A172 (cell line): ENCODE measurements around the gene TBXA2R. TPM values are rescaled to one million over a fixed set of nuclear protein-coding genes. Genes with fewer than 3 reads are reported as not detected.
"Not testable (repeated sequence)": the region's sequence is repeated elsewhere in the genome, so short reads cannot be mapped to it uniquely, and the experiment has no call there.

Source experiments
- DNase-seq: peaks from one replicate; pipeline ENCODE4 v3.0.0-alpha.2; 2015; ENCODE audit warnings: low spot score
- total RNA-seq: library from RNA; depleted of rRNA; stranded (reverse); fragments of >200 nt; shearing (Covaris generic); gene quantifications from 2 replicates; pipeline ENCODE4 v1.2.3, GENCODE V29; 2014

The TBXA2R gene
- total RNA-seq, 1 experiment from 2014 or later: 7.4 TPM

DNA sequence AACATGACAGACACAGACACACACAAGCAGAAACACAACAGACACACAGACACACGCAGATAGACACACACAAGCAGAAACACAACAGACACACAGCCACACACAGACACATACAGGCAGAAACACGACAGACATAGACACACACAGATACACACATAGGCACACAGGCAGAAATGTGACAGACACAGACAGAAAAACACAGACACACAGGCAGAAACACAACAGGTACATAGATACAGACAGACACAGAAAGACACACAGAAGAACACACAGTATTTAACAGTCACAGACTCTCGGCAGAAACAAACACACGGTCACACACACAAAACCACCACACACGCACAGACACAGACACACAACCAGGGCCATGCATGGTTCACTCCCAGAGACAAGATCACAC is 905 bp downstream of the TBXA2R start:
- DNase-seq: no peak

DNA sequence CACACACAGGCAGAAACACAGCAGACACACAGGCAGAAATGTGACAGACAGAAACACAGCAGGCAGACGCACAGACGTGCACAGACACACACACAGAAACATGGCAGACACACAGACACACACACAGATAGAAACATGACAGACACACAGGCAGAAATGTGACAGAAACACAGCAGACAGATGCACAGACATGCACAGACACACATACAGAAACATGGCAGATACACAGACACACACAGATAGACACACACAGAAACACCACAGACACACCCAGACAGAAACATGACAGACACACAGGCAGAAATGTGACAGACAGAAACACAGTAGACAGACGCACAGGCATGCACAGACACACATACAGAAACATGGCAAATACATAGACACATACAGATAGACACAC is 1.3 kb downstream of the TBXA2R start:
- DNase-seq: no peak

DNA sequence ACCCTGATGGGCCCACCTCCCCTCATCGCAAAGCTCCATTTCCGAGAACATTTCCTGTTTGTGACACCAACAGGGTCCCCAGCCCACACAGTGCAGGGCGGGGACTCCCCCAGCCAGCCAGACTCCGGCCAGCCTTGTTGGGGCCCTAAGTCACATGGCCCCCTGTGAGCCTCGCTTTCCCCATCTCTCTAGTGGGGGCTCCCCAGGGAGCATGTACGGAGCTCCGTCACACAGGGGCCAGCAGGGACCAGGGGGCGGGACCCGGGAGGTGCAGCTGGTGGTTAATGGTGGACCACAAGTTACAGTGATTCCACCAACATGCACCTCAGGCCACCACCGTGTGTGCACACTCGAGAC is 1.7 kb downstream of the TBXA2R start:
- no peak for DNase-seq

DNA sequence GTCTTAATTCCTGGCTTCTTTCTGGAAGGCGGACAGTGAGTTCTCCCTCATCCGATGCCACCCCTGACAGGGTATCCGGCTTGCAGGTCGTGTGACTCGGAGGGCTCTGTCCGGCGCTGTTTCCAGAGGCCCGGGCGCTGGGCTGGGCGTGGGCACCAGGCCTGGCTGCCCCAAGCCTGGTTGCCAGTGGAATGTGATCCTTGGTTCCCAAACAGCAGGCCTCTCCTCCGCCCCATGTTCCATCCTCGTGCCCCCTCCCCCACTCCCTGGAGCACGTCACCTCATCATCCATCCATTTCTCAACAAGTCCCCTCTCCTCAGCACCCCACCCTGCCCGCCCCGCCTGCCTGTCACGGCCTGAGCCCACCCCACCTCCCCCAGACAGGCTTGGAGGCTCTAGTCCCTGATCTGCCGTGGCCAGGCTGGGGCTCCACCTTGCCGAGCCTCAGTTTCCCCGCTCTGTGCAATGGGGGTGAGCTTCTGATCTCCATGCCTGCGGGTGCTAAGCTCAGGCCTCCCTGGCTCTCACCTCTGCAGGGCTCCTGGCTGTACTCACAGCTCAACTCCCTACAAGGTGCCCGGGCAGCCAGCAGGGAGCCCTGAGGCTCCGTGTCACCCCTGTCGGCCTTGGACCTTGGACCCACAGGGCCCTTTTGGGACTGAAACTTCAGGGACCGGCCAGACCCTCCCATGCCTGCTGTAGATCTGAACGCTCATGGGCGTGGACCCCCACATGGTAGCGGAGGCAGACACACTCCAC is 2.3 kb downstream of the TBXA2R start:
- DNase-seq: no peak

DNA sequence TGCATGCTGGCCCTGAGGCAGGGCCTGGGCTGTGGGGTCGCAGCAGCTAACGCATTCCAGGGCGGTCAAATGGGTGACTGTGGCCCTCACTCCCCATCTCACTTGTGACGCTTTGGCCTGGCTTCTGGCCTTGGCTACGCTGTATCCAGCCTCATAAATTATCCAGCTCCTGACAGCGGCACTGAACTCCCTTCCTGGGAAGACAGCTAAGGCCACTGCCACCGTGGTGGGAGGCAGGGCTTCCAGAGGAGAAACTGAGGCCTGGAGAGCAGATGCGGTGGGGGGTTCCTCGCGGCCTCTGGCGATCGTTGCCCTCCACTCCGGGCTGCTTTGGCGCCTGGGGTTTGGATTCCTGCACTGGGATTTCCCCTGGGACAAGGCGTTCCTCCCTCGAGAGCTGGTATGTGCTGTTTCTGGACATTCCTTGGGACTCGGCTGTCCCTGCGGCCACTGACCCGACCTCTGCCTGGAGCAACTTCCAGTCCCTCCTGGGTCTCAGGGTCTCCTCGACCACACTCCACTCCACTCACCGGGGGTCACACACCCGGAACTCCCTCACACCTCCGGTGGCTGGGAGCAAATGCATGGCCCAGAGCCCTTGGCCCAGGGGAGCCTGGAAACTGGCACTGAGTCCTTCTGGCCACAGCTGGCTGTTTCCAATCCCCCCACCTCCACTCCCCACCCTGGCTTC is 3.4 kb downstream of the TBXA2R start:
- DNase-seq: peak; percentile 55

DNA sequence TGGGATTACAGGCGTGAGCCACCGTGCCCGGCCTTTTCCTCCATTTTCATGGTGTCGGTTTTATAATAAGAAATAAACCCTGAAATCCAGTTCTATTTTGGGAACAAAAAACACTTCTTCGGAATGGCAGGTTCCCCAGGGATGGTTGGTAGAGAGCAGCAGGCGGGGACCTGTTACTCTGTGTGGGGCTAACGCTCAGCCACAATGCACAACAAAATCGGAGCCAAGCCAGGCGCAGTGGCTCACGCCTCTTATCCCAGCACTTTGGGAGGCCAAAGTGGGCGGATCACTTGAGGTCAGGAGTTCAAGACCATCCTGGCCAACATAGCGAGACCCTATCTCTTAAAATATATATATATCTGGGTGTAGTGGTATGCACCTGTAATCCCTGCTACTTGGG is 5.7 kb downstream of the TBXA2R start:
- no peak for DNase-seq

DNA sequence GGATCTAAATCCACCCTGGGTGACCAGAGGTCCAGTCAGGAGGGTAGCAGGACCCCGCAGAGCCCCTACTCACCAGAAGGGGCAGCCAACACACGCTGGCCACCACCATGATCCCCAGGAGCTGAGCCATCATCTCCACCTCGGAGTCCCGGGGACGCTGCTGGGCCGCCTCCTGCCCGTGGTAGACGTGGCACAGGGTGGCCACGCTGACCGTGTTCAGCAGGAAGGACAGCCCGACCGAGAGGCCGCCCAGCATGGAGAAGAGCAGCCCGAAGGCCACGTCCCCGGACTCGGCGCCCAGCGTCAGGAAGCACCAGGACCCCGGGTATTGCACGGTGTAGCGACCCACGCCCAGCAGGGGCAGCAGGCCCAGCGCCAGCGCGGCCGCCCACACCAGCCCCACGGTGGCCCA is 6.9 kb downstream of the TBXA2R start:
- no peak for DNase-seq

DNA sequence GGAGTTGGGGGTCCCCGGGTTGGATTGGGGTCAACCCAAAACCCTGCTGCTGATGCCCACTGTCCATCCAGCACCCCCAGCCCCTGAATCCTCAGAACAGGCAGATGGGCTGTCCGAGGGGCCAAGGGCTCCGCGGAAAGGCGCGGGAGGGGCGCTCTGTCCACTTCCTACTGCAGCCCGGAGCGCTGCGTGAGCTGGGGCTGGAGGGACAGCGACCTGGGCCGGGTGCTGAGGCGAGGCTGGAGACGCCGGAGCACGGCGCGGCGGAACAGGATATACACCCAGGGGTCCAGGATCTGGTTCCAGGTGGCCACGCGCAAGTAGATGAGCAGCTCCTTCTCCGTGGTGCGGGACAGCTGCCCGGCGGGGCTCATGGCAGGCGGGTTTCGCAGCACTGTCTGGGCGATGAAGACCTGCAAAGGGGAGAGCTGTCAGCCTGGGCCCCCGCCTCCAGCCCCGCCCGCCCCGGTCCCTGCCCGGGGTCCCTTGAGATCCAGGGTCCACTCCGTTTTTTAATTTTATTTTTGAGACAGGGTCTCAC is 11.1 kb downstream of the TBXA2R start:
- no peak for DNase-seq

DNA sequence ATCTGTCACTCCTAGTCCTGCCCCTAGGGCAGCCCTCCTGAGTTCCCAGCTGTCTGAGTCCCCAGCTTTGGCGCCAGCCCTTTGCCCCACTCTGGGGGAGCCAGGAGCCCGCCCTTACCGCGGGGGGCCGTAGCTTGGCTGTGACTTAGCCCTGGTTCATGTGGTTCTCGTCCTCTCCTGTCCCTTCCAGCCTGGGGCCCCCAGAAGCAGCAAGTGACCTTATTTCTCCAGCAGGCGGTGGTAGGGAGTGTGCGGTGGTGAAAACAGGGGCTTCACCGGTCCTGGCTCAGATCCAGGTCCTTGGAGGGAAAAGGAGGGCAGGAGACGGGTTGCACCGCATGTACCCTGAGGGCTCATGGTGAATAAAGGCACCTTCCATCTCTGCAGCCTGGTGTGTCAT is 13.5 kb downstream of the TBXA2R start:
- no peak for DNase-seq

DNA sequence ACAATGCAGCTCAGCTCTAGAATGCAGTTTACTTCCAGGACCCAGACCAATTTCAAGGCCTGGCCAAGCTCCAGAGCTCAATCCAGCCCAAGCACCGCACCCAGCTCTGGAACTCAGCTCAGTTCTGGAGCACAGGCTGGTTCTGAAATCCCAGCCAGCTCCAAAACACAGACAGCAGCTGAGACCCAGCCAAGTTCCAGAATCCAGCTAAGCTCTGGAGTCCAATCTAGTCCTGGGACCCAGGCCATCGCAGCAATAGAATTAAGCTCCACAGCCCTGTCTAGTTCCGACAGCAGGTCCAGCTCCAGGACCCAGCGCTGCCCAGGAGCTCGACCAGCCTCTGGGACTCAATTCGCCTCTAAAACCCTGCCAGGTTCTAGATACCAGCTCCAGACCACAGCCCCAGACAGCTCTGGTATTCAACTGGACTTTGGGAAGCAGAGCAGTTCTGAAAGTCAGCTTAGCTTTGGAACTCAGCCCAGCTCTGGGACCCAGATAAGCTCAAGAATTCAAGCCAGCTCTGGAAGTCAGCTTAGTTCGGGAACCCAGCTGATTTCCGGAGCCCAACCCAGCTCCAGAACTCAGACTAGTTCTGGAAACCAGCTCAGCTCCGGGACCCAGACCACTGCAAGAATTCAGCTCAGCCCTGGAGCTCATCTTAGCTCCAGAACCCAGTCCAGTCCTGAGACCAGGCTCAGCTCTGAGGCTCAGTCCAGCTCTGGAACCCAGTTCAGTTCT is 14.6 kb downstream of the TBXA2R start:
- DNase-seq: no peak

DNA sequence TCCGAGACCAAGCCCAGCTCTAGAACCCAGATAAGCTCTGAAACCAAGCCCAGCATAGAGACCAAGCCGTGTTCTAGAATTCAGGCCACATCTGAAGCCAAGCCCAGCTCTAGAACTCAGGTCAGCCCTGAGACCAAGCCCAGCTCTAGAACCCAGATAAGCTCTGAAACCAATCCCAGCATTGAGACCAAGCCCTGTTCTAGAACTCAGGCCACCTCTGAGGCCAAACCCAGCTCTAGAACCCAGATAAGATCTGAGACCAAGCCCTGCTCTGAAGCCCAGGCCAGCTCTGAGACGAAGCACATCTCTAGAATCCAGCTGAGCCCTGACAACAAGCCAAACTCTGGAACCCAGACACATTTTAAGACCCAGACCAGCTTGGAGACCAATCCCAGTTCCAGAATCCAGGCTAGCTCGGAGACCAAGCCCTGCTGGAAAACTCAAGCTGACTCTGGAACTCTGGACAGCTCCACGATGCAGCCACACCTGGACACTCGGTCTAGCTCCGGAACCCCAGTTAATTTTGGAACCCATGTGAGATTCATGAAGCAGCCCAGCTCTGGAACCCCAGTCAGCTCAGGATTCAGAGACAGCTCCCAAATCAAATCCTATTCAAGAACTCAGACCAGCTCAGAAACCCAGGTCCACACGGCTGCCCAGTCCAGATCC is 15.6 kb downstream of the TBXA2R start:
- no peak for DNase-seq

DNA sequence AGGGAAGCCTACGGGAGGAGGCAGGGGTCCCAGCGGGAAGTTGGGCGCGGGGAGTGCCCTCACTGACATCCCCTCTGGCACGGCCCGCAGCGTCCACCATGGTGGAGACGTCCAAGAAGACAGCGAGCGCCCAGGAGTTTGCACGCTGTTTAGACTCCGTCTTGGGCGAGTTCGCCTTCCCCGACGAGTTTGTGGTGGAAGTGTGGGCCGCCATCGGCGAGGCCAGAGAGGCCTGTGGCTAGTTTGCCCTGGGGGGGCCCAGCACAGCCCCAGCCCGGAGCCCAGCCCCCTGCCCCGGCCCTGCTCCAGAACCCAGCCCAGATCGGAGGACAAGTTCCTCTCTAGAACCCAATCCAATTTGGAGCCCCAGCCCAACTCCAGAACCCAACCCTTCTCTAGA is 16.7 kb downstream of the TBXA2R start:
- no peak for DNase-seq

DNA sequence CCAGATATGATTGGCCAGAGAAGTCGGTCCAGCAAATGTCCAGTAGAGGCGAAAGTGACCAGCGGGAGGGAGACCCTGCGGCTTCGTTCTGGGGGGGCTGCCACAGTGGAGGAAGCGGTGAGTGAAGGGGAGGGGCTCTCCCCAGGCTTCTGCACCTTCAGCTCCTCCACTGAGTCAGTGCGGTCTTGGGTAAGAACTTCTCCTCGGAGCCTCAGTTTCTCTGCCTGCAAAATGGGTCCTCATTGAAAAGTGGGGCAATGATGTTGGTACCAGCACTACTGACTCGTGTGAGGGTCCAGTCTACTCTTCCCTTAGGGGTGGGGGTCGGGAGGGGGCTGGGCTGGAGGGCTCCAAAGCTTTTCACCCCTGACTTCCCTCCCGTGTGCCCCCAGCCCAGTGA is 17.2 kb downstream of the TBXA2R start:
- no peak for DNase-seq

DNA sequence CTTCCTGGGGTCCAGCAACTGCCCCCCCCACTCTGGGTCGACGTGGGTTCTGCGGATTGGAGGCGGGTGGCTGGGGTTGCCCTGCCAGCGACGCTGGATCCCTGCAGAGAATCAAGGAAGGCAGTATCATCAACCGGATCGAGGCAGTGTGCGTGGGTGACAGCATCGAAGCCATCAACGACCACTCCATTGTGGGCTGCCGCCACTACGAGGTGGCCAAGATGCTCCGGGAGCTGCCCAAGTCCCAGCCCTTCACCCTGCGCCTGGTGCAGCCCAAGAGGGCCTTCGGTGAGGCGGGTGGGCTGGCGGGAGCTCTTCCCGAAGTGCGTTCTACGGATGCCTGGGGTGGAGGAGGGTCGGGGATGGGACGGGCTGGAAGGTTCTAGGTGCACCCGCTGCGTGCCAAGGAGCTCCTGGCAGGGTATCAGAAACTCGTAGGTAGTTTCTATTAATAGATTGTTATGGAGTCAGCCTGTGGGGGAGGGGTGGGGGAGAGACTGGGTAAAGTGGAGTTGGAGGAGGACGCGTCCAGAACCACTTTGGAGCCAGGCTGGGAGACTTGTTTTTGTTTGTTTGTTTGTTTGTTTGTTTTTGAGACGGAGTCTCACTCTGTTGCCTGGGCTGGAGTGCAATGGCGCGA is 19.8 kb downstream of the TBXA2R start:
- no peak for DNase-seq

DNA sequence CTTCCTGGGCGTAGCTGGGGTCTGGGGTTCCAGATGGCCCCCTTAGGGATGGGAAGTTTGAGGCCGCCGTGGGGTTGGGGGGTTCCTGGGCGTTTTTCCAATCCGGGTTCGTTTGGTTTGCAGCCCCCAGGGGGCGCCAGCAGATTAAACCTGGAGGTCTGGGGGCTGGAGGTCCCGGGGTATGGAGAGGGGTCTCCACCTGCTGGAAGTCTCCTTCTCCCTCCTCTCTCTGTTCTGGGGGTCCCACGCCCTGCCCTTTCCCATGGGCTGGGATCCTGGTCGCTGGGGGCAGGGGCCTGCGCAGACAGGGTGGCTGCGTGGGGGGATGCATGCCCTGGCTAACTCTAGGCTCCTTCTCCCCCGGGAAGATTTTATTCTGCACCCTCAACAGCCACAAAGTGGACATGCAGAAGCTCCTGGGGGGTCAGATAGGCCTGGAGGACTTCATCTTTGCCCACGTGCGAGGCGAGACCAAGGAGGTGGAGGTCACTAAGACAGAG is 20.5 kb downstream of the TBXA2R start:
- no peak for DNase-seq

DNA sequence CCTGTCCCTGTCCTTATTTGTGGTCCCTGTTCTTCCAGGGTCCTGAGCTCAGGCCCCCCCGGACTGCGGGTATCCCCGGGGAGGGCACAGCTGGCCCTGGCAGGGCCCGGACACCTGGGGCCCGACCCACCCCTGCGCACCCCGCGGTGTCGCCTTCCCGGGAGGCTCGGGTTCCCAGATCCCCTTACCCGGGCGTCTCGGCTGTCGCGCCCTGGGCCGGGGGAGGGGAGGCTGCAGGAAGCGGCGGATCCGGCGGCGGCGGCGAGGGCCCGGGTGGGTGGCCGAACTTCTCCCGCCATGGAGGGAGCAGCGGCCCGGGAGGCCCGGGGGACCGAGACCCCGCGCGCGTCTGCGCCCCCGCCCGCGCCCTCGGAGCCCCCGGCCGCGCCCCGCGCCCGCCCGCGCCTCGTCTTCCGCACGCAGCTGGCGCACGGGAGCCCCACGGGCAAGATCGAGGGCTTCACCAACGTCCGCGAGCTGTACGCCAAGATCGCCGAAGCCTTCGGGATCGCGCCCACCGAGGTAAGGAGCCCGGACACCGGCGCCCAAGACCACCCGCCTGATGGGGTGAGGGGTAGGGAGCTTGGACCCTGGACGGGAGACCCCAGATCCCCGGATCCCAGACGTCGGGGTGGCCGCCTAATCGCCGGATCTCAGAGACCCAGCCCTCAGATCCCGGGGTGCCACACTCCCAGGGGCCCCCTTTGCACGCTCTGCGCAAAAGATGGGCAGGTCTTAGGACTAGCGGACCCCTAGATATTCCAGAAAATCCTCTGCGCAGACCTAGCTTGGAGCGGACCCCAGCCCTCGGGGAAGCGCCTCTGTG is 21.2 kb downstream of the TBXA2R start, which contains the start of gene GIPC3:
TSS of gene GIPC3 (plus strand) at position 178 of the 826 bp plus-strand sequence. CDS start at position 298, 120 bp downstream.
- DNase-seq: no peak

DNA sequence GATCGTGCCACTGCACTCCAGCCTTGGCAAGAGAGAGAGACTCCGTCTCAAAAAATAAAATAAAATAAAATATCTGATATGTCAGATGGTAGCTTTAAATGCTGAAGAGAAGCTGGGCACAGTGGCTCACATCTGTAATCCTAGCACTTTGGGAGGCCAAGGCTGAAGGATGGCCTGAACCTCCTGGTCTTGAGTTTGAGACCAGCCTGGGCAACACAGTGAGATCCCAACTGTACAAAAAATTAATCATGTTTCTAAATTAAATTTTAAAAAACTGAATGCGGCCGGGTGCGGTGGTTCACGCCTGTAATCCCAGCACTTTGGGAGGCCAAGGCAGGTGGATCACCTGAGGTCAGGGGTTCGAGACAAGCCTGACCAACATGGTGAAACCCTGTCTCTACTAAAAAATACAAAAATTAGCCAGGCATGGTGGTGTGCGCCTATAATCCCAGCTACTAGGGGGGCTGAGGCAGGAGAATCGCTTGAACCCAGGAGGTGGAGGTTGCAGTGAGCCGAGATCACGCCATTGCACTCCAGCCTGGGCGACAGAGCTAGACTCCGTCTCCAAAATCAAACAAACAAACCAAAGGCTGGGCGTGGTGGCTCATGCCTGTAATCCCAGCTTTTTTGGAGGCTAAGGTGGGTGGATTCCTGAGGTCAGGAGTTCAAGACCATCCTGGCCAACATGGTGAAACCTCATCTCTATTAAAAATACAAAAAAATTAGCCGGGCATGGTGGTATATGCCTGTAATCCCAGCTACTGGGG is 22.5 kb downstream of the TBXA2R start:
- not testable (repeated sequence) for DNase-seq

DNA sequence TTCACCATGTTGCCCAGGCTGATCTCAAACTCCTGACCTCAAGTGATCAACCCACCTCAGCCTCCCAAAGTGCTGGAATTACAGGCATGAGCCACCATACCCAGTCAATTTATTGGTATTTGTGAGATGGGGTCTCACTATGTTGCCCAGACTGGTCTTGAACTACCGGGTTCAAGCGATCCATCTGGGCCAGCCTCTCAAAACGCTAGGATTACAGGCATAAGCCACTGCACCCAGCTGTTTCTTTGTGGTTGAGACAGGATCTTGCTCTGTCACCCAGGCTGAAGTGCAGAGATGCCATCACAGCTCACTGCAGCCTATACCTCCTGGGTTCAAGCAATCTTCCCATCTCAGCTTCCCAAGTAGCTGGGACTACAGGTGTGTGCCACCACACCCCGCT is 24.9 kb downstream of the TBXA2R start:
- not testable (repeated sequence) for DNase-seq

DNA sequence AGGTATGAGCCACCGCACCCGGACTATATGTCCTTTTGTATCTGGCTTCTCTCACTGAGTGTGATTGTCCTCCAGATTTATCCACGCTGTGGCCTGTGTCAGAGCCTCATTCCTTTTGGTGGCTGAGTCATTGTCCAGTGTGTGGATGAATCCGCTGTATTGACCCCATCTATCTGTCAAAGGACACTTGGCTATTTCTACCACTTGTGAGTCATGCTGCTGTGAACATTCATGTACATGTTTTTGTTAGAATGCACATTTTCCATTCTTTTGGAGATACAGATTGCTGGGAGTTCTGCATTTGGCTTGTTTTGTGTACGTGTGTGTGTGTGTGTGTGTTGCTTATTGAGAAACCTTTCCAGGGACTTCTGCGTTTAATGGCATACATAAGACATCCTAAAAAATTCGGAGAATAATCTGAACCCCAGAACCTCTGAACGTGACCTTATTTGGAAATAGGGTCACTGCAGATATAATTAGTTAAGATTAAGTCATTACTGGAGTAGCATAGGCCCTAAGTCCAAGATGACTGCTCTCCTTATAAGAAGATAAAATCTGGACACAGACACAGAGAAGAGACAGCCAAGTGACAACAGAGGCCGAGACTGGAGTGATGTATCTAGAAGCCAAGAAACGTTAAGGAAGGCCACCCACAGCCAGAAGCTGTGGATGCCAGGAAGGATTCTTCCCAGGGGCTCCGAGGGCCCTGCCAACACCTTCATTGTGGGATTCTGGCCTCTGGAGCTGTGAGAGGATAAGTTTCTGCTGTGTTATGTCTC is 26.3 kb downstream of the TBXA2R start:
- DNase-seq: peak; percentile 96
